Thyroid gland (tissue), 4 donors: Measurements from ENCODE around the gene ABCB7. TPM values are rescaled to one million over a fixed set of nuclear protein-coding genes. Genes with fewer than 3 reads are reported as not detected.

Source experiments
- small RNA-seq: library from RNA; depleted of rRNA; stranded (forward); fragments of <200 nt; gene quantifications from one replicate; pipeline ENCODE3, GENCODE V24; 2016
- total RNA-seq, 4 donors: library from RNA; depleted of rRNA; stranded (reverse); fragments of >200 nt; gene quantifications; one replicate each; pipeline ENCODE4 v1.2.3, GENCODE V29; 2016

Gene ABCB7
- total RNA-seq, 4 donors from 2014 or later, result 30.8 to 75.6 (median 46.4) TPM

Small RNA genes within 50 kb of the gene (small RNA-seq; reads per million reads assigned to genes)
- not detected for gene BUD31P2
- not detected for gene RNU6-562P

Other genes with a start within 250 kb of the ABCB7 start
- 1 to 10 TPM; 1.6 to 2.5 (median 2.1) TPM for gene NEXMIF, start 230.8 kb downstream of the ABCB7 start, total RNA-seq
- gene UPRT, start 117.8 kb upstream of the ABCB7 start, total RNA-seq, result 10 to 100 TPM; 18.5 to 22.5 (median 20.4) TPM